Right lobe of liver (tissue), 6 donors: Measurements from ENCODE around the gene LILRA5. TPM values are rescaled to one million over a fixed set of nuclear protein-coding genes. Genes with fewer than 3 reads are reported as not detected.
"Not testable (repeated sequence)": the region's sequence is repeated elsewhere in the genome, so short reads cannot be mapped to it uniquely, and the experiment has no call there.

Experiments used
- ATAC-seq, 4 donors: fragments of 200-7000 bp; cut with Tn5 transposase; one replicate each; pipeline ENCODE4 v1.9.1; 2020; ENCODE audit warnings: mild to moderate bottlenecking in 4 of 4, moderate library complexity in 4 of 4
- DNase-seq, 3 donors: peaks; one replicate each; pipeline ENCODE4 v3.0.0-alpha.2; 2020
- H3K27ac ChIP-seq, 3 donors: fragments of 200-600 bp; one replicate each; pipeline ENCODE4 v1.8.0; 2022
- H3K27me3 ChIP-seq, 2 donors: fragments of 200-600 bp; one replicate each; pipeline ENCODE4 v1.8.0; 2022
- H3K36me3 ChIP-seq, 4 donors: fragments of 200-600 bp; sonication (generic) in 1 of 4; one replicate each; pipeline versions ENCODE4 v1.5.1 to v1.8.0; 2017 to 2022; ENCODE audit warnings: control low read depth in 1 of 4
- H3K4me1 ChIP-seq, 4 donors: fragments of 200-600 bp; sonication (generic) in 1 of 4; one replicate each; pipeline versions ENCODE4 v1.5.1 to v1.8.0; 2017 to 2022; ENCODE audit warnings: control low read depth in 1 of 4
- H3K4me3 ChIP-seq, 3 donors: fragments of 200-600 bp; one replicate each; pipeline ENCODE4 v1.8.0; 2022
- H3K9me3 ChIP-seq, 4 donors: fragments of 200-600 bp; sonication (generic) in 1 of 4; one replicate each; pipeline versions ENCODE4 v1.5.1 to v1.8.0; 2017 to 2022; ENCODE audit warnings: control low read depth in 1 of 4
- POLR2A ChIP-seq: fragments of 450-650 bp; IDR thresholded peaks from one replicate; pipeline ENCODE4 v1.6.1; 2017; ENCODE audit warnings: antibody characterized with exemption, mild to moderate bottlenecking
- WGBS: methylation state at CpG from one replicate; pipeline ENCODE4 v1.1.6; 2018; ENCODE audit warnings: low coverage, low lambda C conversion rate; ENCODE audit not compliant: insufficient coverage; ENCODE audit errors: missing lambda C conversion rate; 5-methylcytosine and 5-hydroxymethylcytosine counted together
- intact Hi-C, 2 donors: fragments of 100-400 bp; cut with DNase I; formaldehyde crosslinking; loops; one replicate each; pipeline versions ENCODE4 v1.11.2 to v1.14.1; 2022
- long read RNA-seq: library from polyadenylated mRNA; unstranded; transcript quantifications from one replicate; pipeline ENCODE4 v2.0.0, GENCODE V29; 2019
- total RNA-seq, 6 experiments: library from RNA; depleted of rRNA in 2 of 6; stranded (reverse); fragments of >200 nt in 2 of 6; fragmentation: NEBNext Ultra II Directional in 3 of 6; extraction: Animal tissue kit (Norgen Biotek cat#: 25700) in 3 of 6; gene quantifications; one replicate each; pipeline versions ENCODE4 v1.1.0 to v1.2.4, GENCODE V29; 2016 to 2023
- TF ChIP-seq, protein P1 (sequence below), 4 donors: fragments of 200-600 bp in 3 of 4; fragments of 450-650 bp in 1 of 4; IDR thresholded peaks; one replicate each; pipeline versions ENCODE4 v1.5.1 to v1.8.0; 2016 to 2022; ENCODE audit warnings: antibody characterized with exemption in 4 of 4, mild to moderate bottlenecking in 2 of 4
- donor health status: DM: no; HTN: yes; CAD: no.
- donor health status: DM: no; HTN: no; CAD: no.
- donor health status: DM: no; HTN: no; CAD: no.
- donor health status: DM: no; HTN: yes; CAD: no.
- donor health status: DM: no; HTN: yes; CAD: no.

The LILRA5 gene
- total RNA-seq: 1 to 10 TPM in 5 of 6 experiments, under 1 TPM in 1; 0.98 to 4.3 (median 1.9) TPM
- long read RNA-seq, partial matches to known transcripts: 0 of 1 reads
- long read RNA-seq, other reads (novel, unspliced or antisense): 0 of 1 reads

DNA sequence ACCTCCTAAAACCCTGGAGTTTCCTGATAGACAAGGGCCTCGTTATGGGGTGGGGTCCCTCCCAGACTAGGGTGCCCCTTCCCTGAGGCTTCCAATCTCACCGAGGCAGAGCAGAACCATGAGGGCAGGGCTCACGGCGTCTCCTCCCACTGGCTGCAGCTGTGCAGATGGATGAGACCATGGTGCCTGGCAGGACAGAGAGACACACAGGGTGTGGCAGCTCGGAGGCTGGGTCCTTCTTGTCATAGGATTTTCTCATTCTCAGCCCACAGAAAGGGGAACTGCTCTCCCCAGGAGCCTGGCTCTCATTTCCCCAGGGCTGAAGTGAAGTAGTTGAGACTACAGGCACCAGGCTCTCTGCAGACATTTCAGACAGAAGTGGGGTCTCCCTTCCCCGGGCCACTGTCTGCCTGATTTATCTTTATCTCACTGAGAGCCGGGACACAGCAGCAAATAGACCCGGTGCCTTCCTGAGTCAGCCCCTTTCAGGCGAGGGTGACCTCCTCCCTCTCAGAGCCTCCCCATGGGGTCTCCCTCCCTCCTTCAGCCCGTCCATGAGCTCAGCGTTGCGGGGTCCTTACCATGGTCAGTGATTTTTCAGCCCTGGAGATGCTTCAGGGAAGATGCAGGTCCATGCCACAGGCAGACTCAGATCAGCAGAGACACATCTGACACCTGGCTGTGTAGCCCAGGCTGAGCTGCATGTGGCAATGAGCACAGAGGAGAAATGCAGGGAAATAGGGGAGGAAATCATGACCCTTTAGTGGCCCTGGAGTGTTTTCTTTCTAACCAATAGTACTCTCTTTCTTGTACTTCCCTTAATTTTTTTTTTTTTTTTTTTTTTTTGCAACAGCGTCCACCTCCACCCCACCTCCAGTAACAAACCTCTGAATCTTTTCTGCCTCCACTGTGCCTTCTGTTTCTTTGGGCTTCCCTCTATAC is at the start of gene LILRA5:
Gene LILRA5, minus strand, starts transcription at position 731 of the 942 bp plus-strand sequence. Its CDS starts 147 bp downstream, at position 584.
- peak within 1 kb of the TSS in 1 of 3 donors; percentile 24 for H3K27ac ChIP-seq
- DNase-seq: no peak
- no peak within 1 kb of the TSS for H3K4me3 ChIP-seq

DNA sequence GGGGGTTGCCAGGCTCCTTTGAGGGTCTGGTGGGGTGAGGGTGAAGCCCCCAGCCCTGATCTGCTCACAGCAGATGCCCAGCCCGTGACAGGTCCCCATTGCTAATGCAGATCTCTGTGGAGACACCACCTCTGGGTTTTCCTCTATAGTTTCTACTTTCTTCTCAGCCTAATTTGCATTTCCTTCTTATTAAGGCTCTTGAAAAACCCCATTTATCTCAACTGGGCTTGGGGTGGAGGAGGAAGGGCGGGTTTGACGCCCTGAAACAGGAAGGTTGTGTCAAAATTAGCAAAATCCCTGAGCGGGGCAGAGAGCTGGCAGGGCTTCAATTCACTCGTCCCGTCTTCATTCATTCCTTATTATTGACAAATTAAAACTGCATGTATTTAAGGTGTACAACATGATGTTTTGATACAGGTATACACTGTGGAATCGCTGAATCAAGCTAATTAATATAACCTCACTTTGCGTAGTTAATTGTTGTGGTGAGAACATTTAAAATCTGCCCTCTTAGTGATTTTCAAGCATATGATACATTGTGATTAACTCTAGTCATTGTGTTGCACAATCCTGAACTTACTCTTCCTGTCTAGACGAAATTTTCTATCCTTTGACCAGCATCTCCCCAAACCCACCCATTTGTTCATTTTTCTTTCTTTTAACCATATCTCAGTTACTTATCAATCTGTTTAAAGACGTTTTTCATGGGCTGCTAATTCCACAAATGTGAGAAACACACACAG is 48.9 kb upstream of the LILRA5 start:
- H3K36me3 ChIP-seq, H3K9me3 ChIP-seq, intact Hi-C loops, H3K27me3 ChIP-seq, H3K4me3 ChIP-seq, H3K4me1 ChIP-seq, DNase-seq: not testable (repeated sequence)
- 16% methylated on average over 7 of the region's 10 CpGs for WGBS
- peak in 1 of 4 donors; percentile 14 for ATAC-seq
- peak overlapping the region in 1 of 3 donors; percentile 17 for H3K27ac ChIP-seq

More for the DNA sequence above, at the start of gene LILRA5:
- ATAC-seq: peak; percentile 65 to 83 (median 75)
- WGBS: 26% methylated on average over 4 of the region's 13 CpGs
- H3K27me3 ChIP-seq: peaks cover 0 to 3% of the 10 kb centered on the region in 2 donors
- no peaks in the 10 kb centered on the region for H3K36me3 ChIP-seq
- H3K9me3 ChIP-seq: no peaks in the 10 kb centered on the region
- no peak for TF ChIP-seq POLR2A
- TF ChIP-seq, protein P1, sequence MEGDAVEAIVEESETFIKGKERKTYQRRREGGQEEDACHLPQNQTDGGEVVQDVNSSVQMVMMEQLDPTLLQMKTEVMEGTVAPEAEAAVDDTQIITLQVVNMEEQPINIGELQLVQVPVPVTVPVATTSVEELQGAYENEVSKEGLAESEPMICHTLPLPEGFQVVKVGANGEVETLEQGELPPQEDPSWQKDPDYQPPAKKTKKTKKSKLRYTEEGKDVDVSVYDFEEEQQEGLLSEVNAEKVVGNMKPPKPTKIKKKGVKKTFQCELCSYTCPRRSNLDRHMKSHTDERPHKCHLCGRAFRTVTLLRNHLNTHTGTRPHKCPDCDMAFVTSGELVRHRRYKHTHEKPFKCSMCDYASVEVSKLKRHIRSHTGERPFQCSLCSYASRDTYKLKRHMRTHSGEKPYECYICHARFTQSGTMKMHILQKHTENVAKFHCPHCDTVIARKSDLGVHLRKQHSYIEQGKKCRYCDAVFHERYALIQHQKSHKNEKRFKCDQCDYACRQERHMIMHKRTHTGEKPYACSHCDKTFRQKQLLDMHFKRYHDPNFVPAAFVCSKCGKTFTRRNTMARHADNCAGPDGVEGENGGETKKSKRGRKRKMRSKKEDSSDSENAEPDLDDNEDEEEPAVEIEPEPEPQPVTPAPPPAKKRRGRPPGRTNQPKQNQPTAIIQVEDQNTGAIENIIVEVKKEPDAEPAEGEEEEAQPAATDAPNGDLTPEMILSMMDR (IDR thresholded peaks at IDR 0.05): no peak
- no peaks in the 10 kb centered on the region for H3K4me1 ChIP-seq
- intact Hi-C loops: no loop called here

DNA sequence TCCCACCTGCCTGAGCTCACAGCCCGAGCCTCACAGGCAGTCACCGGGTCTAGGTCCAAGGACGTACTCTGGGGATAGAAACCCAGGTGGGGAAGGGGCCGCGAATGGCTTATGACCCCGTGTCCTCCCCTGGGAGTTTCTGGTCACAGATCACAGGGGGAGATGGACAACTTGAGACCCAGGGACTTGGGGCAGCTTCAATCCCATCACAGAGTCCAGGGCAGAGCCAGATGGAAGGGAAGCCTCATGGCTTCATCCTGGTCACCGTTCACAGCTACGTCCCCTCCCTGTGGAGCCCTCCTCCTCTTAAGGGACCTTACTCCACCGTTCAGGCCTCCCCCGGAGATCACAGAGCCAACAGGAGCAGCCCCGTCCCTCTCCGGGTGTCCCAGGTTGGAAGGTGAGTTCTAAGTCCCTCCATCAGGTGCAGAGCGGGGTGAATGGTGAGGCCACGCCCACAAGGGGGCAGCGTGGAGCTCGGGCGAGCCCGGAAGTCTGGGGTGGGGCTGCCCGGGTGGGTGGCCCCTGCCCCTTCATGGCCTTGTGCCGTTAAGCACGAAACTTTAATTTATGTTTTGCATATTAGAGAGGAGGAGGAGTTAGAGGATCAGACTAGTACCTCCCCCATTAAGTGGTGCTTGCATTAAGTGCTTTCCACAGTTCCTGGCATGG is 46.3 kb upstream of the LILRA5 start:
- H3K36me3 ChIP-seq, DNase-seq, H3K27ac ChIP-seq, H3K4me3 ChIP-seq, H3K9me3 ChIP-seq, intact Hi-C loops, H3K27me3 ChIP-seq, H3K4me1 ChIP-seq: not testable (repeated sequence)
- peak; percentile 62 to 77 (median 68) for ATAC-seq
- TF ChIP-seq, protein P1 (IDR thresholded peaks at IDR 0.05): peak in 1 of 4 donors; percentile 7
- 8% methylated on average over 9 of the region's 21 CpGs for WGBS

DNA sequence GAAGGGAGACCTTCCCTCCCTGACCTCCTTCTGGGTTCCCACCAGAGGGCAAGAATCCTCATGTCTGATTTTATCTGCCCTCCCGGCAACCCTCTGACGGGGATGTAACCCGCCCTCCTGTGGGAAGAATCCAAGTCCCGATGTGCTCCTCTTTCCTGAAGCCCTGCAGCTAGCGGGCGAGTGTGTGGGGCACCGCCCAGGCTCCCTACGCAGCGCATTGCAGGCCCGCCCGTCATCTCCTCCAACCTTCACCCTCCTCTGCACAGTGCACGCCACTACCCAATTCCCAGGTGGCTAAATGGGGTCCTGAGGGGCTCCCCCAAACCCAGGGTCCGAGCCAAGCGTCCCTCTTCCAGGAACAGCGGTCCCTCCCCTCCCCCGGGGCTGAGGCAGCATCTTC is 44.4 kb upstream of the LILRA5 start:
- Histone ChIP-seq H3K4me1 (no peaks in the 10 kb centered on the region), H3K9me3 (no peaks in the 10 kb centered on the region), H3K36me3 (no peaks in the 10 kb centered on the region), H3K27ac (no peak overlapping the region), H3K27me3 (no peaks in the 10 kb centered on the region), H3K4me3 (no peak overlapping the region)
- WGBS: 67% methylated on average over 7 of the region's 16 CpGs
- ATAC-seq: no peak
- no peak for TF ChIP-seq POLR2A
- TF ChIP-seq, protein P1 (IDR thresholded peaks at IDR 0.05): no peak
- no peak for DNase-seq
- intact Hi-C loops: no loop called here
